ENCODE data around the gene KLC3.

Gene KLC3

GRCh38 chr19:45323671-45324081, 16.9 kb upstream of the KLC3 start:
- Histone ChIP-seq H3K9ac (ENCODE audit: low read depth, low read length, poor library complexity, severe bottlenecking) (no peak overlapping the region), H2AFZ (ENCODE audit: low read length) (no peak overlapping the region), H3K36me3 (ENCODE audit: insufficient read depth, low read length) (no peaks in the 10 kb centered on the region), H3K79me2 (ENCODE audit: insufficient read depth, low read length) (no peaks in the 10 kb centered on the region), H3K9me3 (ENCODE audit: insufficient read depth, low read depth, low read length) (no peaks in the 10 kb centered on the region), H4K20me1 (ENCODE audit: insufficient read depth, low read length, poor library complexity, severe bottlenecking) (no peaks in the 10 kb centered on the region), H3K4me2 (ENCODE audit: low read depth, low read length, poor library complexity, severe bottlenecking) (no peak overlapping the region), H3K27me3 (ENCODE audit: insufficient read depth, low read length, poor library complexity, severe bottlenecking) (no peaks in the 10 kb centered on the region), H3K4me1 (ENCODE audit: insufficient read depth, low read length, poor library complexity, severe bottlenecking) (no peaks in the 10 kb centered on the region), H3K9me2 (replicated peaks; ENCODE audit: low read depth, low read length) (no peaks in the 10 kb centered on the region), H3F3A (ENCODE audit: low read depth) (no peaks in the 10 kb centered on the region), H3K4me3 (ENCODE audit: low read length, poor library complexity, severe bottlenecking) (no peak overlapping the region)
- TF ChIP-seq EZH2phosphoT487 (IDR thresholded peaks at IDR 0.05; ENCODE audit: borderline replicate concordance) (no peak), CTCF (conservative IDR thresholded peaks at IDR 0.05; ENCODE audit: low read length) (no peak)

- H3K4me1 ChIP-seq (ENCODE audit: insufficient read depth, low read length, poor library complexity, severe bottlenecking): no peaks in the 10 kb centered on the region
- H3K27me3 ChIP-seq (ENCODE audit: insufficient read depth, low read length, poor library complexity, severe bottlenecking): no peaks in the 10 kb centered on the region
- H4K20me1 ChIP-seq (ENCODE audit: insufficient read depth, low read length, poor library complexity, severe bottlenecking): no peaks in the 10 kb centered on the region
- H3K4me3 ChIP-seq (ENCODE audit: low read length, poor library complexity, severe bottlenecking): no peak overlapping the region
- peak overlapping the region; percentile 55; the same call in 1 of the 2 replicates for H2AFZ ChIP-seq (ENCODE audit: low read length)
- no peaks in the 10 kb centered on the region for H3F3A ChIP-seq (ENCODE audit: low read depth)
- H3K9me2 ChIP-seq (replicated peaks; ENCODE audit: low read depth, low read length): no peaks in the 10 kb centered on the region
- no peaks in the 10 kb centered on the region for H3K79me2 ChIP-seq (ENCODE audit: insufficient read depth, low read length)
- H3K4me2 ChIP-seq (ENCODE audit: low read depth, low read length, poor library complexity, severe bottlenecking): no peak overlapping the region
- H3K9me3 ChIP-seq (ENCODE audit: insufficient read depth, low read depth, low read length): no peaks in the 10 kb centered on the region
- no peaks in the 10 kb centered on the region for H3K36me3 ChIP-seq (ENCODE audit: insufficient read depth, low read length)
- no peak overlapping the region for H3K9ac ChIP-seq (ENCODE audit: low read depth, low read length, poor library complexity, severe bottlenecking)
- TF ChIP-seq EZH2phosphoT487 (IDR thresholded peaks at IDR 0.05; ENCODE audit: borderline replicate concordance) (no peak), CTCF (conservative IDR thresholded peaks at IDR 0.05; ENCODE audit: low read length) (no peak)
Observed at GRCh38 chr19:45324349-45324907, 16.1 kb upstream of the KLC3 start.

- no peak for TF ChIP-seq CTCF (conservative IDR thresholded peaks at IDR 0.05; ENCODE audit: low read length)
- no peak for TF ChIP-seq EZH2phosphoT487 (IDR thresholded peaks at IDR 0.05; ENCODE audit: borderline replicate concordance)
- no peaks in the 10 kb centered on the region for H3K9me3 ChIP-seq (ENCODE audit: insufficient read depth, low read depth, low read length)
- H3K79me2 ChIP-seq (ENCODE audit: insufficient read depth, low read length): no peaks in the 10 kb centered on the region
- H3K9ac ChIP-seq (ENCODE audit: low read depth, low read length, poor library complexity, severe bottlenecking): no peak overlapping the region
- H3K4me3 ChIP-seq (ENCODE audit: low read length, poor library complexity, severe bottlenecking): no peak overlapping the region
- H4K20me1 ChIP-seq (ENCODE audit: insufficient read depth, low read length, poor library complexity, severe bottlenecking): no peaks in the 10 kb centered on the region
- H3K4me1 ChIP-seq (ENCODE audit: insufficient read depth, low read length, poor library complexity, severe bottlenecking): no peaks in the 10 kb centered on the region
- H3K9me2 ChIP-seq (replicated peaks; ENCODE audit: low read depth, low read length): no peaks in the 10 kb centered on the region
- no peaks in the 10 kb centered on the region for H3K36me3 ChIP-seq (ENCODE audit: insufficient read depth, low read length)
- no peaks in the 10 kb centered on the region for H3F3A ChIP-seq (ENCODE audit: low read depth)
- no peak overlapping the region for H3K4me2 ChIP-seq (ENCODE audit: low read depth, low read length, poor library complexity, severe bottlenecking)
- H3K27me3 ChIP-seq (ENCODE audit: insufficient read depth, low read length, poor library complexity, severe bottlenecking): no peaks in the 10 kb centered on the region
- H2AFZ ChIP-seq (ENCODE audit: low read length): no peak overlapping the region
Observed at GRCh38 chr19:45327404-45328143, 13.0 kb upstream of the KLC3 start.

Data from Loucy (cell line).